Measurements from ENCODE around the gene THAP8. TPM values are rescaled to one million over a fixed set of nuclear protein-coding genes. Genes with fewer than 3 reads are reported as not detected.

The THAP8 gene
- total RNA-seq, 1 experiment from 2014 or later: 4.0 TPM

- POLR2A ChIA-PET: no interaction called here
- no peak for TF ChIP-seq CTCF (IDR thresholded peaks at IDR 0.05; ENCODE audit: unreplicated experiment)
- Mint-ChIP-seq H3K36me3 (ENCODE audit: insufficient read depth, unreplicated experiment) (peaks cover 18% of the 10 kb centered on the region), H3K9me3 (ENCODE audit: unreplicated experiment) (no peaks in the 10 kb centered on the region), H3K27ac (ENCODE audit: low read depth, unreplicated experiment) (no peak overlapping the region), H3K4me3 (ENCODE audit: unreplicated experiment) (no peak overlapping the region), H3K27me3 (ENCODE audit: insufficient read depth, unreplicated experiment) (no peaks in the 10 kb centered on the region), H3K4me1 (ENCODE audit: insufficient read depth, unreplicated experiment) (no peaks in the 10 kb centered on the region)
- intact Hi-C loops (cut with micrococcal nuclease): no loop called here
- BruUV-seq (replicated peaks): no TSS peak
- CTCF ChIA-PET: interaction anchor here (0.5 to 0.6 kb wide), 2 partner anchors 33 to 151 kb away, joined by 3 read pairs; no protein-coding TSS in a partner anchor
- DNase-seq (ENCODE audit: unreplicated experiment): no peak
Observed at GRCh38 chr19:36100476-36100875, 46.4 kb upstream of the THAP8 start.

GRCh38 chr19:36099166-36099785 is 45.2 kb upstream of the THAP8 start:
- intact Hi-C loops (cut with micrococcal nuclease): no loop called here
- no peak for DNase-seq (ENCODE audit: unreplicated experiment)
- BruUV-seq (replicated peaks): no TSS peak
- TF ChIP-seq CTCF (IDR thresholded peaks at IDR 0.05; ENCODE audit: unreplicated experiment): no peak
- CTCF ChIA-PET: interaction anchor here (0.6 kb wide), 1 partner anchor 363 kb away, joined by 3 read pairs; no protein-coding TSS in a partner anchor
- Mint-ChIP-seq H3K27me3 (ENCODE audit: insufficient read depth, unreplicated experiment) (no peaks in the 10 kb centered on the region), H3K9me3 (ENCODE audit: unreplicated experiment) (no peaks in the 10 kb centered on the region), H3K4me3 (ENCODE audit: unreplicated experiment) (no peak overlapping the region), H3K27ac (ENCODE audit: low read depth, unreplicated experiment) (no peak overlapping the region), H3K36me3 (ENCODE audit: insufficient read depth, unreplicated experiment) (peaks cover 24% of the 10 kb centered on the region), H3K4me1 (ENCODE audit: insufficient read depth, unreplicated experiment) (no peaks in the 10 kb centered on the region)
- POLR2A ChIA-PET: no interaction called here

GRCh38 chr19:36097036-36097435 is 43.0 kb upstream of the THAP8 start:
- intact Hi-C loops (cut with micrococcal nuclease): no loop called here
- no peak overlapping the region for H3K4me3 Mint-ChIP-seq (ENCODE audit: unreplicated experiment)
- no peak for TF ChIP-seq CTCF (IDR thresholded peaks at IDR 0.05; ENCODE audit: unreplicated experiment)
- POLR2A ChIA-PET: interaction anchor here (0.8 kb wide), 1 partner anchor 10 kb away, joined by 3 read pairs; no protein-coding TSS in a partner anchor
- no peak for DNase-seq (ENCODE audit: unreplicated experiment)
- no peaks in the 10 kb centered on the region for H3K27me3 Mint-ChIP-seq (ENCODE audit: insufficient read depth, unreplicated experiment)
- H3K36me3 Mint-ChIP-seq (ENCODE audit: insufficient read depth, unreplicated experiment): peaks cover 20% of the 10 kb centered on the region
- H3K27ac Mint-ChIP-seq (ENCODE audit: low read depth, unreplicated experiment): no peak overlapping the region
- no peaks in the 10 kb centered on the region for H3K4me1 Mint-ChIP-seq (ENCODE audit: insufficient read depth, unreplicated experiment)
- H3K9me3 Mint-ChIP-seq (ENCODE audit: unreplicated experiment): no peaks in the 10 kb centered on the region
- no TSS peak for BruUV-seq (replicated peaks)
- CTCF ChIA-PET: no interaction called here

- H3K4me3 Mint-ChIP-seq (ENCODE audit: unreplicated experiment): no peak overlapping the region
- H3K27ac Mint-ChIP-seq (ENCODE audit: low read depth, unreplicated experiment): no peak overlapping the region
- intact Hi-C loops (cut with micrococcal nuclease): no loop called here
- H3K36me3 Mint-ChIP-seq (ENCODE audit: insufficient read depth, unreplicated experiment): peaks cover 20% of the 10 kb centered on the region
- no peak for DNase-seq (ENCODE audit: unreplicated experiment)
- POLR2A ChIA-PET: interaction anchor here (0.6 kb wide), 1 partner anchor 393 kb away, joined by 3 read pairs; no protein-coding TSS in a partner anchor
- H3K9me3 Mint-ChIP-seq (ENCODE audit: unreplicated experiment): no peaks in the 10 kb centered on the region
- CTCF ChIA-PET: no interaction called here
- no TSS peak for BruUV-seq (replicated peaks)
- no peaks in the 10 kb centered on the region for H3K4me1 Mint-ChIP-seq (ENCODE audit: insufficient read depth, unreplicated experiment)
- H3K27me3 Mint-ChIP-seq (ENCODE audit: insufficient read depth, unreplicated experiment): no peaks in the 10 kb centered on the region
- no peak for TF ChIP-seq CTCF (IDR thresholded peaks at IDR 0.05; ENCODE audit: unreplicated experiment)
Observed at GRCh38 chr19:36093687-36094086, 39.6 kb upstream of the THAP8 start.

Data from MCF 10A (cell line).